Neural progenitor cell (in vitro differentiated cells): Measurements from ENCODE around the gene GPR173. TPM values are rescaled to one million over a fixed set of nuclear protein-coding genes. Genes with fewer than 3 reads are reported as not detected.

Experiments
- DNase-seq: peaks from one replicate; pipeline ENCODE4 v3.0.0-alpha.2; 2016; ENCODE audit warnings: low spot score
- H2AFZ ChIP-seq: fragments of 200-600 bp; sonication (generic); replicated peaks from 2 replicates; pipeline ENCODE4 v1.6.1; 2016; ENCODE audit warnings: antibody characterized with exemption
- H3F3A ChIP-seq: fragments of 200-600 bp; sonication (generic); 2 replicates; pipeline ENCODE4 v1.6.1; 2016; ENCODE audit warnings: antibody characterized with exemption, low read depth
- H3K27ac ChIP-seq: fragments of 200-600 bp; sonication (generic); 2 replicates; pipeline ENCODE4 v1.5.1; 2016; ENCODE audit warnings: mild to moderate bottlenecking
- H3K27me3 ChIP-seq: fragments of 200-600 bp; sonication (generic); 2 replicates; pipeline ENCODE4 v1.6.1; 2016; ENCODE audit warnings: mild to moderate bottlenecking, moderate library complexity
- H3K36me3 ChIP-seq: fragments of 200-600 bp; sonication (generic); 2 replicates; pipeline ENCODE4 v1.5.1; 2016
- H3K4me1 ChIP-seq: fragments of 200-600 bp; sonication (generic); 2 replicates; pipeline ENCODE4 v1.6.1; 2016; ENCODE audit warnings: mixed run types
- H3K4me2 ChIP-seq: fragments of 200-600 bp; sonication (generic); 2 replicates; pipeline ENCODE4 v1.6.1; 2016
- H3K4me3 ChIP-seq: fragments of 200-600 bp; sonication (generic); 2 replicates; pipeline ENCODE4 v1.5.1; 2016
- H3K79me2 ChIP-seq: fragments of 200-600 bp; sonication (generic); 2 replicates; pipeline ENCODE4 v1.6.1; 2016; ENCODE audit warnings: low read depth
- H3K9ac ChIP-seq: fragments of 200-600 bp; sonication (generic); 2 replicates; pipeline ENCODE4 v1.6.1; 2016
- H3K9me3 ChIP-seq: fragments of 200-600 bp; sonication (generic); 2 replicates; pipeline ENCODE4 v1.5.1; 2016; ENCODE audit warnings: low read depth
- H4K20me1 ChIP-seq: fragments of 200-600 bp; sonication (generic); 2 replicates; pipeline ENCODE4 v1.6.1; 2016; ENCODE audit warnings: low read depth
- H3K27ac Mint-ChIP-seq: 3 replicates; pipeline ENCODE4 v1.8.0; 2021; ENCODE audit warnings: mixed read lengths
- H3K27me3 Mint-ChIP-seq: 2 replicates; pipeline ENCODE4 v1.8.0; 2022; ENCODE audit warnings: low read depth, mild to moderate bottlenecking, inconsistent platforms, moderate library complexity, mixed read lengths; ENCODE audit not compliant: insufficient read depth
- H3K36me3 Mint-ChIP-seq: 3 replicates; pipeline ENCODE4 v1.8.0; 2021; ENCODE audit warnings: mixed read lengths
- H3K4me1 Mint-ChIP-seq: 3 replicates; pipeline ENCODE4 v1.8.0; 2021; ENCODE audit warnings: mixed read lengths
- H3K4me3 Mint-ChIP-seq: 3 replicates; pipeline ENCODE4 v1.8.0; 2021; ENCODE audit warnings: mild to moderate bottlenecking, moderate library complexity, mixed read lengths
- H3K9me3 Mint-ChIP-seq: 3 replicates; pipeline ENCODE4 v1.8.0; 2020; ENCODE audit warnings: mixed read lengths
- EZH2 ChIP-seq: fragments of 200-600 bp; sonication (generic); IDR thresholded peaks from 2 replicates; pipeline ENCODE4 v1.6.1; 2017; ENCODE audit warnings: antibody characterized with exemption, mild to moderate bottlenecking, moderate library complexity
- EZH2phosphoT487 ChIP-seq: fragments of 200-600 bp; sonication (generic); IDR thresholded peaks from 2 replicates; pipeline ENCODE4 v1.6.1; 2017; ENCODE audit warnings: antibody characterized with exemption
- total RNA-seq: library from RNA; depleted of rRNA; stranded (reverse); fragments of >200 nt; gene quantifications from 2 replicates; pipeline ENCODE4 v1.2.3, GENCODE V29; 2015; ENCODE audit warnings: low replicate concordance
- TF ChIP-seq, protein P1 (sequence below): fragments of 200-600 bp; sonication (generic); IDR thresholded peaks from 2 replicates; pipeline ENCODE4 v1.5.1; 2017; ENCODE audit warnings: antibody characterized with exemption, mild to moderate bottlenecking

Gene GPR173
- total RNA-seq, 1 donor from 2014 or later, result 6.3 TPM

- Mint-ChIP-seq H3K36me3 (no peaks in the 10 kb centered on the region), H3K4me3 (no peak overlapping the region), H3K27me3 (peaks cover 2% of the 10 kb centered on the region), H3K9me3 (peaks cover 13% of the 10 kb centered on the region), H3K27ac (no peak overlapping the region), H3K4me1 (no peaks in the 10 kb centered on the region)
- H3K9ac ChIP-seq, result no peak overlapping the region
- TF ChIP-seq, protein P1, sequence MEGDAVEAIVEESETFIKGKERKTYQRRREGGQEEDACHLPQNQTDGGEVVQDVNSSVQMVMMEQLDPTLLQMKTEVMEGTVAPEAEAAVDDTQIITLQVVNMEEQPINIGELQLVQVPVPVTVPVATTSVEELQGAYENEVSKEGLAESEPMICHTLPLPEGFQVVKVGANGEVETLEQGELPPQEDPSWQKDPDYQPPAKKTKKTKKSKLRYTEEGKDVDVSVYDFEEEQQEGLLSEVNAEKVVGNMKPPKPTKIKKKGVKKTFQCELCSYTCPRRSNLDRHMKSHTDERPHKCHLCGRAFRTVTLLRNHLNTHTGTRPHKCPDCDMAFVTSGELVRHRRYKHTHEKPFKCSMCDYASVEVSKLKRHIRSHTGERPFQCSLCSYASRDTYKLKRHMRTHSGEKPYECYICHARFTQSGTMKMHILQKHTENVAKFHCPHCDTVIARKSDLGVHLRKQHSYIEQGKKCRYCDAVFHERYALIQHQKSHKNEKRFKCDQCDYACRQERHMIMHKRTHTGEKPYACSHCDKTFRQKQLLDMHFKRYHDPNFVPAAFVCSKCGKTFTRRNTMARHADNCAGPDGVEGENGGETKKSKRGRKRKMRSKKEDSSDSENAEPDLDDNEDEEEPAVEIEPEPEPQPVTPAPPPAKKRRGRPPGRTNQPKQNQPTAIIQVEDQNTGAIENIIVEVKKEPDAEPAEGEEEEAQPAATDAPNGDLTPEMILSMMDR, result no peak
- TF ChIP-seq EZH2phosphoT487, result no peak
- TF ChIP-seq EZH2, result no peak
- no peaks in the 10 kb centered on the region for H3K9me3 ChIP-seq
- H3K4me3 ChIP-seq, result no peak overlapping the region
- H2AFZ ChIP-seq, result no peak overlapping the region
- H3K27ac ChIP-seq, result no peak overlapping the region
- no peaks in the 10 kb centered on the region for H4K20me1 ChIP-seq
- H3K27me3 ChIP-seq, result no peaks in the 10 kb centered on the region
- no peak for DNase-seq
- no peak overlapping the region for H3K4me2 ChIP-seq
- H3K36me3 ChIP-seq, result no peaks in the 10 kb centered on the region
- H3F3A ChIP-seq, result no peaks in the 10 kb centered on the region
- no peaks in the 10 kb centered on the region for H3K79me2 ChIP-seq
- no peaks in the 10 kb centered on the region for H3K4me1 ChIP-seq
Observed at GRCh38 chrX:53022381-53022780, 26.2 kb upstream of the GPR173 start.

- no peak for DNase-seq
- Mint-ChIP-seq H3K27ac (no peak overlapping the region), H3K4me3 (no peak overlapping the region), H3K36me3 (no peaks in the 10 kb centered on the region), H3K27me3 (peaks cover 6% of the 10 kb centered on the region), H3K4me1 (no peaks in the 10 kb centered on the region), H3K9me3 (peaks cover 7% of the 10 kb centered on the region)
- H3K4me2 ChIP-seq, result no peak overlapping the region
- H4K20me1 ChIP-seq, result no peaks in the 10 kb centered on the region
- H3K4me3 ChIP-seq, result no peak overlapping the region
- H3F3A ChIP-seq, result no peaks in the 10 kb centered on the region
- no peak overlapping the region for H3K27ac ChIP-seq
- TF ChIP-seq, protein P1, result no peak
- TF ChIP-seq EZH2phosphoT487 (no peak), EZH2 (no peak)
- no peaks in the 10 kb centered on the region for H3K79me2 ChIP-seq
- H3K4me1 ChIP-seq, result no peaks in the 10 kb centered on the region
- H3K9me3 ChIP-seq, result no peaks in the 10 kb centered on the region
- H3K36me3 ChIP-seq, result no peaks in the 10 kb centered on the region
- no peak overlapping the region for H3K9ac ChIP-seq
- H3K27me3 ChIP-seq, result no peaks in the 10 kb centered on the region
- H2AFZ ChIP-seq, result no peak overlapping the region
Observed at GRCh38 chrX:53028678-53029077, 19.9 kb upstream of the GPR173 start.

- TF ChIP-seq, protein P1, result no peak
- TF ChIP-seq EZH2phosphoT487 (no peak), EZH2 (no peak)
- Histone ChIP-seq H4K20me1 (no peaks in the 10 kb centered on the region), H3K4me2 (no peak overlapping the region), H3K27ac (no peak overlapping the region), H2AFZ (no peak overlapping the region), H3K79me2 (no peaks in the 10 kb centered on the region), H3K4me1 (no peaks in the 10 kb centered on the region), H3K4me3 (no peak overlapping the region), H3K27me3 (no peaks in the 10 kb centered on the region), H3K36me3 (no peaks in the 10 kb centered on the region), H3F3A (no peaks in the 10 kb centered on the region), H3K9me3 (no peaks in the 10 kb centered on the region), H3K9ac (no peak overlapping the region)
- no peak for DNase-seq
- no peaks in the 10 kb centered on the region for H3K4me1 Mint-ChIP-seq
- no peaks in the 10 kb centered on the region for H3K36me3 Mint-ChIP-seq
- H3K9me3 Mint-ChIP-seq, result peaks cover 2% of the 10 kb centered on the region
- H3K4me3 Mint-ChIP-seq, result no peak overlapping the region
- peaks cover 6% of the 10 kb centered on the region for H3K27me3 Mint-ChIP-seq
- H3K27ac Mint-ChIP-seq, result no peak overlapping the region
Observed at GRCh38 chrX:53031380-53031779, 17.2 kb upstream of the GPR173 start.
